ENCODE results near the gene CCDC97.

CCDC97 gene

GRCh38 chr19:41320185-41320518, 10.2 kb downstream of the CCDC97 start:
- DNase-seq (ENCODE audit: low read depth in 3 of 3), result no peak

GRCh38 chr19:41320568-41320967, 10.6 kb downstream of the CCDC97 start:
- DNase-seq (ENCODE audit: low read depth in 3 of 3), result no peak

- no peak for DNase-seq (ENCODE audit: low read depth in 3 of 3)
These were observed 11.2 kb downstream of the CCDC97 start for GRCh38 chr19:41321204-41321599.

GRCh38 chr19:41321600-41322270, 11.8 kb downstream of the CCDC97 start:
- DNase-seq (ENCODE audit: low read depth in 3 of 3), result no peak

GRCh38 chr19:41322451-41322850, 12.5 kb downstream of the CCDC97 start:
- DNase-seq (ENCODE audit: low read depth in 3 of 3), result no peak

GRCh38 chr19:41323023-41323422, 13.1 kb downstream of the CCDC97 start:
- DNase-seq (ENCODE audit: low read depth in 3 of 3), result no peak

- no peak for DNase-seq (ENCODE audit: low read depth in 3 of 3)
These were observed 13.6 kb downstream of the CCDC97 start for GRCh38 chr19:41323430-41324125.

GRCh38 chr19:41324231-41324702, 14.3 kb downstream of the CCDC97 start:
- DNase-seq (ENCODE audit: low read depth in 3 of 3), result no peak

GRCh38 chr19:41324921-41325639, 15.1 kb downstream of the CCDC97 start:
- no peak for DNase-seq (ENCODE audit: low read depth in 3 of 3)

GRCh38 chr19:41325640-41325946, 15.6 kb downstream of the CCDC97 start:
- DNase-seq (ENCODE audit: low read depth in 3 of 3), result no peak

GRCh38 chr19:41325947-41326706, 16.2 kb downstream of the CCDC97 start:
- no peak for DNase-seq (ENCODE audit: low read depth in 3 of 3)

GRCh38 chr19:41327076-41327575, 17.2 kb downstream of the CCDC97 start:
- DNase-seq (ENCODE audit: low read depth in 3 of 3), result no peak

- peak; percentile 62 to 86 (median 67) for DNase-seq (ENCODE audit: low read depth in 3 of 3)
These were observed 17.7 kb downstream of the CCDC97 start for GRCh38 chr19:41327576-41328156.

- DNase-seq (ENCODE audit: low read depth in 3 of 3), result peak in 2 of 3 experiments; percentile 36 to 49
These were observed 18.3 kb downstream of the CCDC97 start for GRCh38 chr19:41328157-41328841.

GRCh38 chr19:41328842-41329225, 18.9 kb downstream of the CCDC97 start:
- DNase-seq (ENCODE audit: low read depth in 3 of 3), result no peak

GRCh38 chr19:41330481-41330880, 20.5 kb downstream of the CCDC97 start:
- no peak for DNase-seq (ENCODE audit: low read depth in 3 of 3)

- DNase-seq (ENCODE audit: low read depth in 3 of 3), result no peak
These were observed 21.1 kb downstream of the CCDC97 start for GRCh38 chr19:41330946-41331678.

GRCh38 chr19:41332000-41332399, 22.0 kb downstream of the CCDC97 start:
- DNase-seq (ENCODE audit: low read depth in 3 of 3), result no peak

- no peak for DNase-seq (ENCODE audit: low read depth in 3 of 3)
These were observed 22.5 kb downstream of the CCDC97 start for GRCh38 chr19:41332468-41332867.

- DNase-seq (ENCODE audit: low read depth in 3 of 3), result no peak
These were observed 24.8 kb downstream of the CCDC97 start for GRCh38 chr19:41334793-41335192.
